Stromal cell of bone marrow (primary cell): ENCODE data around the gene ACTN2.
"Not testable (repeated sequence)": the region's sequence is repeated elsewhere in the genome, so short reads cannot be mapped to it uniquely, and the experiment has no call there.

Experiments used
- DNase-seq: peaks from one replicate; pipeline ENCODE4 v3.0.0-alpha.2; 2012; ENCODE audit warnings: low read depth

Gene ACTN2

DNA sequence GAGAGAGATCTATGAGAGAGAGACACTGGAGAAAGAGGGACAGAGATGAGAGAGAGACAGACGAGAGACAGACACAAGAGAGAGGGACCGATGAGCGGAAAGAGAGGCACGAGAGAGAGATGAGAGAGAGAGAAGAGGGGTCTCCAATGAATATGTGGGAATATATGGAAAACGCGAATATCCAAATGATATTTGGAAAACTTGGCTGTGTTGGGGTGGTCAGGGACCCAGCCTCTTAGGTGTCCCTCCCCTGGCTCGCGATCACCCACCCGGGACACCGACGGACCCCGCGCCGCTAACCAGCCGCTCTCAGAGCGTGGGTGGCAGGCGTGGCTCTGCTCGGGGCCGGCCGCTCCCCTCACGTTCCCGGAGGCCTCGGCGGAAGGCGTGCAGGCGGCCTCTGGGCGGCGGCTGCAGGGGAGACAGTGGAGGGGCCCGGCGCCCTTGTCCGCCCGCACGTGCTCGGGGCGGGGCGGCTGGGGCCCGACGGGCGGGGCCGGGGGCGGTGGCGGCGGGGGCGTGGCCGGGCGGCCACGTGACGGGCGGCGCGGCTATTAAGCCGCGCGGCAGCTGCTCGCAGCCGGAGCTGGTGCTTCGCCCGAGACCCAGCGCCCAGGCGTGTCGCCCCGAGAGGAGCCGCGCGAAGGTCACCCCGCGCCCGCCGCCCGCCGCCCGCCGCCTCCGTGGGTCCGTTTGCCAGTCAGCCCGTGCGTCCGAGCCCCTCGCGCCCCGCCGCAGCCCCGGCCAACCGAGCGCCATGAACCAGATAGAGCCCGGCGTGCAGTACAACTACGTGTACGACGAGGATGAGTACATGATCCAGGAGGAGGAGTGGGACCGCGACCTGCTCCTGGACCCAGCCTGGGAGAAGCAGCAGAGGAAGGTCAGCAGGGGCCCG lies at the start of gene ACTN2:
Gene ACTN2 (plus strand): TSS at position 583 of the 898 bp plus-strand sequence. CDS start 175 bp downstream, at position 758.
- DNase-seq, result no peak

DNA sequence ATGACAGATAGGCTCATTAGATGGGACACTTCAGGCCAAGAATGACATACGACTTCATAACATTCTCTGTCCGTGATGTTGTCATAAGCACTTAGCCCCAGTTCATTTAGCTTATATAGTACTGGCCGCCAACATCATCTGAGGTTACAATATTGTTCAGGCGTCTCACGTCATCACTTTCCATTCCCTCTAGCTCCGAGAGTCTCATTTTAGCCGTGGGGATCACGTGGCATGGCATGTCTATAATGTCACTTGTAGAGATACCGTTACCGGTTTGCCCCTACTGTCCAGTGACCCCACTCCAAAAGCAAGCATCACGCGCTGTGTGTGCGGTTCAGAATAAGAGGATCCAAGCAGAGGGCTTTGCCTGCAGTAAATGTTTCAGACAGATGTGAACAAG lies 47.4 kb upstream of the ACTN2 start:
- DNase-seq, result no peak

DNA sequence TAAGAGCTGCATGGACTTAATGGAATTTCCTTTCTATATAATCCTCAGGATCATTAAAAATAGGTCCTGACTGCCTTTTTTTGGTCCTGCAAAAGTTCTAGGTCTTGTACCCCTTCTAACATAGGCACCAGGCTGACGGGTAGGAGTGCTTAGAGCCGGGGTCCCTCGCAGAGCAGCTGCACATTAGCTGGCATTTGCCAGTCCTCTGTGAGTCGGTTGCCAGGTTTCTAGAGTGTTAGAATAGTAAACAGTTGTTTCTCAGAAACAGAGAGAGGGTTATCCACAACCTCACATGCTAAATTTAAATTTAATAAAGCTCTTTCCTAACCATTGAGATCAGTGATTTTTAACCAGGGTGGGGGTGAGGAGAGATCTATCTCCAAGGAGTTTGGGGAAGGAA lies 46.6 kb upstream of the ACTN2 start:
- DNase-seq, result no peak

DNA sequence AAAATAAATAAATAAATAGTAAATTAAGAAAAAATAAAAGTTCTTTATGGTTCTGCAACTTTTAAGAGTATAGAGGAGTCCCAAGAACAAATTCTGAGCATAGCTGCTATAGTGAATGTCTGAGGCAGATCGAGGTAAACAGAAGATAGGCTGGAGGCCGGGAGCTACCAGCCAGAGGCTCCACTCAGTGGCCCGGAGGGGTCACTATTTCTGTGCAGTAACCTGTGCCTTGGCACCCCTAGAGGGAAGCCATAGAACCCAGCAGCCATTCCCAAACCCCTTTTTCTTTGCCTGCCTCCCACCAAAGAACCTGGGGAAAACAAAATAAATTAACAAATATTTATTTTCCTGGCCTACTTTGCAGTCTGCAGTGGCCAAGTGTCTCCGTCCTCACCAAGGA lies 43.5 kb upstream of the ACTN2 start:
- DNase-seq, result no peak

DNA sequence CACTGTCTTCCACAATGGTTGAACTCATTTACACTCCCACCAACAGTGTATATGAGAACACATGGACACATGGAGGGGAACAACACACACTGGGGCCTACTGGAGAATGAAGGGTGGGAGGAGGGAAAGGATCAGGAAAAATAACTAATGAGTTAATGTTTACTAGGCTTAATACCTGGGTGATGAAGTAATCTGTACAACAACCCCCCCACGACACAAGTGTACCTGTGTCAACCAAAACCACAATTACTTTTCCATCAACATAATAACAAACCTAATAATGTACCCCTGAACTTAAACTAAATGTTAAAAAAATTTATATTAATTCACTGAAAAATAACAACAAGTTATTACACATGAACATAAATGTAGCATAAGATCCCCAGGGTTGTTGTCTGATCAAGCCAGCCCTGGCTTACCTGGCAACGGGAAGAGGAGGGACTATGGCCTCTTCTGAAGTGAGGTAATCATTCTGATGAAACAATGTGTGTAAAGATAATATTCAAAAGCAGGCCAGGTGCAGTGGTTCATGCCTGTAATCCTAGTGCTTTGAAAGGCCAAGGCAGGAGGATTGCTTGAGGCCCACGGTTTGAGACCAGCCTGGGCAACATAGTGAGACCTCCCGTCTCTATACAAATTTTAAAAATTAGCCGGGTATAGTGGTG lies 41.2 kb upstream of the ACTN2 start:
- no peak for DNase-seq

DNA sequence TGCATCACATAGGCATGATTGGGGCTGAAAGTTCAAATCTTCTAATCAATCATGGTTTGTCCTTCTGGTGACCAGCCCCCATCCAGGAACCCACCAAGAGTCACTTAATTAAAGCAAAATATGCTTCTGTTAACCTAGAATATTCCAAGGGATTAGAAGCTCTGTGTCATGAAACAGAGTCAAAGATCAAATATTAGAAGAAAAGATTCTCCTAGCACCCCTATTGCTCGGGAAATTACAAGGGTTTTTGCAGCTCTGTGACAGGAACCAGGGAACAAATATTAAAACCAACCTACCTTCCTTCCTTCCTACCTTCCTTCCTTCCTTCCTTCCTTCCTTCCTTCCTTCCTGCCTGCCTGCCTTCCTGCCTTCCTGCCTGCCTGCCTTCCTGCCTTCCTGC lies 31.8 kb upstream of the ACTN2 start:
- no peak for DNase-seq

DNA sequence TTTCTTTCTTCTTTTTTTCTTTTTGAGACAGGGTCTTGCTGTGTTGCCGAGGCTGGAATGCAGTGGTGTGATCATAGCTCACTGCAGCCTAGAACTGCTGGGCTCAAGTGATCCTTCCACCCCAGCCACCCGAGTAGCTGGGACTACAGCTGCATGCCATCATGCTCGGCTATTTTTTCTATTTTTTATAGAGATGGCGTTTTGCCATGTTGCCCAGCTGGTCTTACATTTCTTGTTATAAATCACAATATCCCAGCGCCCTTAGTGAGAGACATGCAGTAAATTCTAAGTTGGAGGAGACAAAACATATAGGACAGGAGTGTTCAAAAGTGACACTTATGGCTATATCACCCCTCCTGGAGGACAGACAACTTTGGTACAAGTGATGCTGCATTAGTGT lies 31.3 kb upstream of the ACTN2 start:
- no peak for DNase-seq

DNA sequence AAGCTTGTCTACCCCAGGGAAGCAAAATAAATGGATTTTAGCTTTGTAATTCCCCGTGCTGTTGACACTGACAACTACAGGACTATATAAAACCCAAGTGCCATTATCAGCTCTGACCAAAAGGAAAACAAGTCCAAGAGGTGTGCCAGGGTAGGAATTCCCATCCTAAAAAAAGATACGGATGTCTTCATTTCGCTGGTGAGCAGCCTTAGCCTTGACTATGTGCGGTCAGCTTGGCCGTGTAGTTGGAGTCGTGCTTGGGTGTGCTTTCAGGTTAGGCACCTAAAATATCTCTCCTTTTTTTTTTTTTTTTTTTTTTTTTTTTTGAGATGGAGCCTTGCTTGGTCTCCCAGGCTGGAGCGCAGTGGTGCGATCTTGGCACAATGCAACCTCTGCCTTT lies 28.9 kb upstream of the ACTN2 start:
- DNase-seq, result no peak

DNA sequence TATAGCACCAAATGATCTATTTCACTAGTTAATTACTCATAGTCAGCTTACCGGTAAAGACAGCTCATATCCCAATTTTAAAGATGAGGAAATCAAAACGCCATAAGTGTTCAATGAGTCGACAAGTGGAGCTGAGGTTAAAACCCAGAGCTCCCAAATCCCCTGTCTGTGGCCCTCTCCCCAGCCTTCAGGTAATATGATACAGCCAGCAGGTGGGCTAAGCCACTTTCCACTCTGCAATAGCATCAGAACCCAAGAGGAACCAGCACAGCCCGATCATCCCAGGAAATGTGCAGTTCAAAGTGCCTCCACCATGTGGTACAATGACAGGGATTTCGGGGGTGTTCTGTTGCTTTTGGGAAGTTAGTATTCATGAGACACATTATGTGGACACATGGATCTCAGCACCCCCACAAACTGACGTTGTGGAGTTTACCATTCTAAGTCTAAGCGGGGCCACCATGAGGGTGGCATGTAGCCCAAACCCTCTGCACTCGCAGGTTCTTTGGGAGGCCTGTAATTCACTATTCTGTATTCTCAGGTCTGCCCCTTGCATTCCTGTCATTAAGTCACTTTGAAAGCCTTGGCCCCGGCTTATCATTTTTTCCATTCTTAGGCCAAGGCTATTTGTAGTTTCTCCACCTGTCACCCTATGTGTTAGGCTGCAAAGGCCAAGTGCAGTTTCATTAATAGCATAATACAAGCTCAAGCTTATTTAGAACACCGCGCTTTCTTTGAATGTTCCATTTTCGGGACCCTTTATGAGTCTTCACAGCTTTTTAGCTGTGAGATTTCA lies 26.3 kb upstream of the ACTN2 start:
- no peak for DNase-seq

DNA sequence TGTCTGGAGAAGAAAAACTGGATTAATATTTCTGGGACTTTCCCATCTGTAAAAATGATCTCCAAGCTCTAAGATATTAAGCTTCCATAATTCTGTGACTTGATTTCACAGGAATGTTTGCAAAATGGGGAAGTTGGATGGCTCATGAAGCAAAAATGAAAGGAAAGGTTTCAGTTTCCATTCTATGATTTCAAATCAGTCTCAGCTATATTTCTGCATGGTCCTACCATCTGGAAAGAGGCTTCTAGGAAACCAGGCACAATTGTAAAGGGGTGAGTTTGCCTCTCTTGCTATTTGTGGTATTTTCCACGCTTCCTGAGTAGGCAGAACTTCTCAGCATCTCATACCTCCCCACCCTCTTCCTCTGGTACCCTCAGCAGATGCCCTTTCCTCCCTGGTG lies 22.4 kb upstream of the ACTN2 start:
- peak; percentile 21 for DNase-seq

DNA sequence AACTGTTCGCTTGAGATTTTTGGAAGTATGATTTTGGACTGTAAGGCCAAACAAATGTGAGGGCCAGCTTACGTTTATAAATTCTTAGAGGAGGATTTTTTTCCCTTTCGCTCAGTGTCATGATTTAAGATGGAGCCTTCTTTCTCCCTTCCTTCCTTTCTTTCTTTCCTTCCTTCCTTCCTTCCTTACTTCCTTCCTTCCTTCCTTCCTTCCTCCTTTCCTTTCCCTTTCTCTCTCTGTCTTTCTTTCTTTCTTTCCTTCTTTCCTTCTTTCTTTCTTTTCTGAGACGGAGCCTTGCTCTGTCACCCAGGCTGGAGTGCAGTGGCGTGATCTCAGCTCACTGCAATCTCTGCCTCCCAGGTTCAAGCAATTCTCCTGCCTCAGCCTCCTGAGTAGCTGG lies 17.4 kb upstream of the ACTN2 start:
- DNase-seq, result not testable (repeated sequence)

DNA sequence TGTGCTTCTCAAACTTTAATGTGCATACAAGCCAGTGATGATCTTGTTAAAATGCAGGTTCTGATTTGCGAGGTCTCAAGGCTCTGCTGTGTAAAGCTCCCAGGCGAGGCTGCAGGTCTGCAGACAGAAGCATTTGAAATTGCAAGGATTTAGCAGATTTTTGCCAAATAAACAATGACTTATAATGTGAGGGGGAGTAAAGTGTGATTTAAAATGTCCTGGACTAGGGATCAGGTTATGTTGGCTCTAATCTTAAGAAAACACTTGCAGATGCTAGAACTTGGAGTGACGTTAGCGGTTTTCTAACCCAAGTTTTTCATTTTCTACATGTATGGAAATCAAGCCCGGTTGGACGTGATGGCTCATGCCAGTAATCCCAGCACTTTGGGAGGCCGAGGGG lies 16.2 kb upstream of the ACTN2 start:
- no peak for DNase-seq

DNA sequence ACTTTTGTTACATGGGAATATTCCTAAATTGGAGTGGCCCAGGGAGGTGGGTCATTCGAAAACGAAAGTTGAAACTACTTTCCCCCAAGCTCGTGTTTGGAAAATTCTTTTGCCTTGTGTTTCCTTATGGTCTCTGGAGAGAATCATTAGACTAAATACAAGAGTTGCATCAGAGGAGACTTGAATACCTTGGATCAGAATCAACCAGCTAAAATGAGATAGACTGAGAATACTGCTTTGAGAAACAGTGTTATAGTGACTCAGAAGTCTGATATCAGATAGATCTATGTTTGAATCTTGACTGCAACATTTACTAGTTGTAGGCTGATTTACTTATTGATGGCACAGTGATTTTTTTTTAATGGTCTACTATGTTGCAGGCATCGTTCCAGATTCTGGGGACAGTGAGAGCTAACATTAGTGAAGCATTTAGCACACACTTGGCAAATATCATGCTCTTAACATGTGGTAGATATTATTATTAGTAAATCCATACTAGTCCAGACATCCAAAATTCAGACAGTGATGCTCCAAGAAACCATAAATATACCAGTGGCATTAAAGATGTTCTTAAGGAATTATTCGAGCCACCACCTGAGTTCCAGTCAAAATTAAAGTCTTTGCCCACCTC lies 12.9 kb upstream of the ACTN2 start:
- DNase-seq, result peak; percentile 58

DNA sequence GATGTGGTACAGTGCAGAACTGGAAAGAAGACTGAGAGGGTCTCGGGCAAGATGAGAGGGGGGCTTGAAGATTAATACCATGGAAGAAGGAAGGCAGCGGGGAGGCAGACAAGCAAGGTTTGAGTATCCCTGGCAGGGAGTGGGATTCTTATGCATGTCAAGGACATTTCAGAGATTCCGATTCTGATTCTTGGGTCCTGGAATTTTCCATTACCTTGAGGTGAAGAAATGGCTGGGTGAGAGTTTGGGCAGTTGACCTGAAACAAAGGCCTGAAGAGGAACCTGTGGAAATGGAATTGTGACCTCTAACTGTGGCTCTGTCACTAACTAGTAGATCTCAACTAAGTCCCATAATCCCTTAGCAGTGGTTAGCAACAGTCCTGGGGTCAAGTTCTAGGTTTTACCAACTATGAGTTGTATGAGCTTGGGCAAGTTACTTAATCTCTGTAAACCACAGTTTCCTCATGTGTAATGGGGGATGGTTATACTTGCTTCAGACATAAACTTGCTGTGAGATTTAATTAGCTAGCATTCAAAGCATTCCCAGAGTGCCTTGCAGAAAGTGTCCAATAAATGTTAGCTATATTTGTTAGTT lies 8.6 kb upstream of the ACTN2 start:
- DNase-seq, result no peak

DNA sequence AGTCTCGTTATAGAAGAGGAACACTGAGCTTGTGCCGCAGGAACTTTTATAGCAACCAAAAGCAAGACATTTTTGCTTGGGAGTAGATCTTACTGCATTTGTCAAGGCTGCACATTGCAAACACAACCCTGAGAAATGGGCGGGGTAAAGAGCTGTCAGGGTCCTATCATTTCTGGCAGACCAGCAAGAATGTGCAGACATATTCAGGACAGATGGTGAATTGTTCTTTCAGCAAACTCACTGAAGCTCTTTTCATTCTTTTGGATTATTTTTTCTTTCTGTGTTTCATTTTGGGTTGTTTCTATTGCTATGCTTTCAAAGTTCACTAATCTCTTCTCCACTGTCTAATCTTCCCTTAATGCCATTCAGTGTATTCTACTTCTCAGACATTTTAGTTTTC lies 5.1 kb upstream of the ACTN2 start:
- no peak for DNase-seq

DNA sequence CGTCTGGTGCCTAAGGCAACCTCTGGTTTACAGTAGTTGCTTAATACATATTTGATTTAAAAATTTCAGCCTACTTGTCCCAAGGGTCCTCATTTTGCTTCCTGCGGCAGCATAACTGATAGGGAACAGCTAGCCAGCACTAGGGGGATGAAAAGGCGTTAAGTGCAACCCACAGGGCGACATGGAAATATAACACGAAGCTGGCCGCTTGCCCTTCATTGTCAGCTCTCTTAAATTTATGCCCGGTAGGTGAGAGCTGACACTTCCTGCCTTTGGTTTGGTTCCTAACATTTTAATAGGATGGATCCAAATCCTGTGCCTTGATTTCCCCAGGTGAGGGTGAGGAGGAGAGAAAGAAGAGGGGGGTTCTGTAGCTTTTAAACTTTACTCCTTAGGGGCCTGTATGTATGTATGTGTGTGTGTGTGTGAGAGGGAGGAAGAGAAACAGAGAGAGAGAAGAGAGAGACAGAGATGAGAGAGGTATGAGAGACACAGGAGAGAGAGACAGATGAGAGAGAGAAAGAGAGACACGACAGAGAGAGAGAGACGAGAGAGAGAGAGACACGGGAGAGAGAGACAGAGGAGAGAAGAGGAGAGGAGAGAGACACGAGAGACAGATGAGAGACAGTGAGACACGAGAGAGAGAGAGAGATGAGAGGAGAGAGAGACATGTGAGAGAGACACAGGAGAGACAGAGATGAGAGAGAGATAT lies 938 bp upstream of the ACTN2 start:
- DNase-seq, result no peak

DNA sequence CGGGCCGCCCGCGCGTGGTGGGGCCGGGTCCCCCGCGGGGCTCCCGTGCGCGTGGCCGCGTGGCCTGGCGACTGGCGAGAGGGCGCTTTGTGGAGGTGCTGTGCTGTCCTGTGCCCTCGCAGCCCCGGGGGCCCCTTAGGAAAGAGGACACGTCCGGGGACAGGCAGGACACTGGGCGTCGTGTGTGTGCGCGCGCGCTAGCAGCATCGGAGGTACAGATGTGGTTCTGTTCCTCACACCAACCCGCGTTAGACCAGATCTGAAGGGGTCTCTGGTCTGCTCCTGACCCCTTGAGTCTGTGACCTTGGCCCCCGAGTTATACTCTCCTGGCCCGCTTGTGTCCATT lies 489 bp downstream of the ACTN2 start:
- DNase-seq, result no peak

DNA sequence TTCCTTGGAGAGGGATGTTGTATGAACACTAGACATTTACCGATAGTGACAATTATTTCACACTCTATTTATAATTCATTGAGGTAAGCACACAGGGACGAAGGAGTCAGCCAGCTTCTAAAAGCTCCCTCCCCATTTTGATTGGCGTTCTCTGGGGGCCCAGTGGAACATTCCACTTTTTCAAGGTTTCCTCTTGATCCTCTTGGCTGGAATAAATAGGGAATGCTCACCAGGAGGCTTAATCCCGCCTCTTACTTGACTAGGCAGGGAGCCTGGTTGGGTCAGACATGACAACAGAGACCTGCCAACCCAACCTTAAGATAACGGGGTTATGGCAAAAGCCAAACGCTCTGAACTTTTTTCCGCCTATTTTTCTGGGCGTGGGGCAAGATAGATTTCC lies 974 bp downstream of the ACTN2 start:
- no peak for DNase-seq

DNA sequence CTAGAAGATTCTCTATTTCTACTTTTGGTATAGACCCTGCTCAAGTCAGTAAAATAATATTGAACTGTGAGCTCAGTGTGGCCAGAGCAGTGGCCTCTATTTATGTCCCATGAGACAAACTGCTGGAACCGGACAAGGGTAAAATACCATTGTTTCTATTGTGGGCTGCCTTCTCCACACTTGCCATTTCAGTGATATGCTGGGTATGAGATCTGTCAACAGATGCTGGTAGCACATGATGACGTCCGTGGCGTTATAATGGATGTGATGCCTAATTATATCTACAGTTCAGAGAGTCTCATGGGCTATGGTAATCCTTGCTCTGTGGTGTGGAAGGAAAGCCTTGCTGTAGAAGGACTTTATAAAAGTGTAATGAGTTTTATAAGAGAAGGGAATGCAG lies 2.4 kb downstream of the ACTN2 start:
- DNase-seq, result no peak

DNA sequence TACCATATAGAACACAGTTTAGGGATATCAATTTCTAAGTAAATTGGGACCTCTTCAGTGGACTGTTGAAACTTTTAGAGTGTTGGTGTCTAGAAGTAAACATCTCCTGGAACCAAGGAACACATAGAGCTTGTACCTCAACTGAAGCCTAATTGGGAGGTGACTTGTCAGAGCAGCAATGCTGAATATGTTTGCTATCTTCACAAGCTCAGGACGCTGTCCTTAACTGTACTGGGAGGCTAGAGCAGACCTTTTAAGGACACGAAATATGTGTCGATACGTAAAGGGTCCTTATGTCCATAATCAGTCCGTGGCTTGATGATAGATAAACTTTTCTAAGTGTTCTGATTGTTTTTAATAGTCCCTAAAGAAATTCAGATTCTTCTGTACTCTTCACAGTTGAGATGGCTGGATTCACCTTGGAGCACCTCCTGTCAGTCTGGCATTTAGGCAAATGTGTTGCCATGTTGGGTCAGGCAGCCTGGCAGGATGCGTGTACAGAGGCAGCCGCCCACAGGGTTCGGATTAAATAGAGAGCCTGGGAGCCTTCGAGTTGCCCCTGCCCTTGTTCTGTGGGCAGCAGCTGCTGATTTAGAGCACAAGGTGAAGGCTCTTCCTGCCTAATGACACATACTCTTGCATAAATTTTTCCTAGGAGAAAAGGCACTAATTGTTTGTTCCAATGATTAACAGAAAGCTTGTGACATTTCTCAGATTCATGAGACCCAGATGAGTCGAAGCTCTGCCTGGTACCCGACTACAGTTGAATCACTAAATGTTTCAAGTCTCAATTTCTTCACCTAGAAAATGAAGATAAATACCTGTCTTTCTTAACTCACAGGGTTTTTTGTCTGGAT lies 3.6 kb downstream of the ACTN2 start:
- DNase-seq, result no peak
